ENCODE measurements around the gene CPVL.

GRCh38 chr7:28996836-28997235 is 149.5 kb downstream of the CPVL start:
- TF ChIP-seq, protein P1, sequence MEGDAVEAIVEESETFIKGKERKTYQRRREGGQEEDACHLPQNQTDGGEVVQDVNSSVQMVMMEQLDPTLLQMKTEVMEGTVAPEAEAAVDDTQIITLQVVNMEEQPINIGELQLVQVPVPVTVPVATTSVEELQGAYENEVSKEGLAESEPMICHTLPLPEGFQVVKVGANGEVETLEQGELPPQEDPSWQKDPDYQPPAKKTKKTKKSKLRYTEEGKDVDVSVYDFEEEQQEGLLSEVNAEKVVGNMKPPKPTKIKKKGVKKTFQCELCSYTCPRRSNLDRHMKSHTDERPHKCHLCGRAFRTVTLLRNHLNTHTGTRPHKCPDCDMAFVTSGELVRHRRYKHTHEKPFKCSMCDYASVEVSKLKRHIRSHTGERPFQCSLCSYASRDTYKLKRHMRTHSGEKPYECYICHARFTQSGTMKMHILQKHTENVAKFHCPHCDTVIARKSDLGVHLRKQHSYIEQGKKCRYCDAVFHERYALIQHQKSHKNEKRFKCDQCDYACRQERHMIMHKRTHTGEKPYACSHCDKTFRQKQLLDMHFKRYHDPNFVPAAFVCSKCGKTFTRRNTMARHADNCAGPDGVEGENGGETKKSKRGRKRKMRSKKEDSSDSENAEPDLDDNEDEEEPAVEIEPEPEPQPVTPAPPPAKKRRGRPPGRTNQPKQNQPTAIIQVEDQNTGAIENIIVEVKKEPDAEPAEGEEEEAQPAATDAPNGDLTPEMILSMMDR (IDR thresholded peaks at IDR 0.05; ENCODE audit: insufficient read depth, low read depth, low read length), result no peak
- TF ChIP-seq EZH2 (IDR thresholded peaks at IDR 0.05; ENCODE audit: insufficient read depth, low read length), result no peak
